SK-N-SH (cell line): Measurements from ENCODE around the gene HEPACAM. TPM values are rescaled to one million over a fixed set of nuclear protein-coding genes. Genes with fewer than 3 reads are reported as not detected.
A peak's percentile ranks its signal among the peaks of the same experiment; 100 is the strongest.

Experiments used
- CTCF ChIA-PET: fragments of 300-600, 350-600 bp; formaldehyde crosslinking; extraction: SDS; loops from one replicate; lab custom pipeline; 2021; lab: Yijun Ruan, JAX
- POLR2A ChIA-PET: fragments of 350-600 bp; sonication (Branson Sonifier 250); formaldehyde crosslinking; extraction: SDS; loops from one replicate; lab custom pipeline; 2020; ENCODE audit warnings: antibody characterized with exemption, inconsistent platforms; lab: Yijun Ruan, JAX
- DNase-seq: peaks from one replicate; pipeline ENCODE4 v3.0.0; 2012
- H2AFZ ChIP-seq: fragments of 200-600 bp; sonication (generic); 2 replicates; pipeline ENCODE4 v1.8.1; 2016; ENCODE audit warnings: antibody characterized with exemption, mild to moderate bottlenecking, low read depth
- H3F3A ChIP-seq: fragments of 200-600 bp; sonication (generic); replicated peaks from 2 replicates; pipeline ENCODE3; 2016; ENCODE audit warnings: antibody characterized with exemption, mild to moderate bottlenecking; ENCODE audit not compliant: insufficient read depth
- H3K27ac ChIP-seq, 2 experiments: fragments of 200-500 bp in 1 of 2; fragments of 200-600 bp in 1 of 2; sonication (Bioruptor generic) in 1 of 2; sonication (generic), shearing (Covaris generic) in 1 of 2; 2 replicates each; pipeline versions ENCODE4 v1.5.1 to v1.6.1; 2014 to 2016; ENCODE audit warnings: low read depth in 2 of 2, inconsistent platforms in 1 of 2, low read length in 1 of 2, mild to moderate bottlenecking in 1 of 2, mixed read lengths in 1 of 2
- H3K27me3 ChIP-seq: fragments of 200-600 bp; sonication (generic), shearing (Covaris generic); 2 replicates; pipeline ENCODE4 v1.6.1; 2016; ENCODE audit warnings: mixed run types; ENCODE audit not compliant: insufficient read depth
- H3K36me3 ChIP-seq, 2 experiments: fragments of 200-500 bp in 1 of 2; fragments of 200-600 bp in 1 of 2; sonication (Bioruptor generic) in 1 of 2; sonication (generic) in 1 of 2; replicated peaks in 1 of 2; 2 replicates each; pipeline versions ENCODE3 to v1.5.1; 2014 to 2016; ENCODE audit warnings: low read length in 1 of 2, mild to moderate bottlenecking in 1 of 2; ENCODE audit not compliant: insufficient read depth in 2 of 2, control insufficient read depth in 1 of 2
- H3K4me1 ChIP-seq, 2 experiments: fragments of 200-500 bp in 1 of 2; fragments of 200-600 bp in 1 of 2; sonication (Bioruptor generic) in 1 of 2; sonication (generic), shearing (Covaris generic) in 1 of 2; 2 replicates each; pipeline versions ENCODE4 v1.5.1 to v1.6.1; 2014 to 2016; ENCODE audit warnings: low read depth in 1 of 2, low read length in 1 of 2, mixed run types in 1 of 2; ENCODE audit not compliant: insufficient read depth in 2 of 2, control insufficient read depth in 1 of 2
- H3K4me2 ChIP-seq: fragments of 200-600 bp; sonication (generic), shearing (Covaris generic); 2 replicates; pipeline ENCODE4 v1.6.1; 2017; ENCODE audit warnings: mixed run types
- H3K4me3 ChIP-seq, 2 experiments: fragments of 200-500 bp in 1 of 2; fragments of 200-600 bp in 1 of 2; sonication (Bioruptor generic) in 1 of 2; sonication (generic), shearing (Covaris generic) in 1 of 2; 2 replicates each; pipeline versions ENCODE4 v1.5.1 to v1.8.1; 2014 to 2016; ENCODE audit warnings: low read depth in 2 of 2, inconsistent platforms in 1 of 2, low read length in 1 of 2, mild to moderate bottlenecking in 1 of 2, mixed read lengths in 1 of 2, moderate library complexity in 1 of 2
- H3K79me2 ChIP-seq: fragments of 200-600 bp; sonication (generic); 2 replicates; pipeline ENCODE4 v1.8.1; 2017; ENCODE audit warnings: mild to moderate bottlenecking; ENCODE audit not compliant: insufficient read depth
- H3K9ac ChIP-seq: fragments of 200-600 bp; sonication (generic); 2 replicates; pipeline ENCODE4 v1.6.1; 2017; ENCODE audit warnings: mixed run types
- H3K9me2 ChIP-seq: fragments of 200-600 bp; sonication (generic); 2 replicates; pipeline ENCODE4 v1.6.1; 2017; ENCODE audit warnings: mixed run types
- H3K9me3 ChIP-seq: fragments of 200-600 bp; sonication (generic); 2 replicates; pipeline ENCODE4 v1.6.1; 2017; ENCODE audit warnings: mixed run types, mild to moderate bottlenecking, moderate library complexity
- H4K20me1 ChIP-seq: fragments of 200-600 bp; sonication (generic); 2 replicates; pipeline ENCODE4 v1.6.1; 2017; ENCODE audit warnings: mild to moderate bottlenecking, mixed run types; ENCODE audit not compliant: insufficient read depth
- ELF1 ChIP-seq: IDR thresholded peaks from 2 replicates; pipeline ENCODE4 v1.4.0; 2012
- EP300 ChIP-seq, 2 experiments: IDR thresholded peaks; 2 replicates each; pipeline versions ENCODE4 v1.4.0 to v1.6.1; 2012; ENCODE audit warnings: borderline replicate concordance in 1 of 2, low read depth in 1 of 2, low read length in 1 of 2
- EZH2phosphoT487 ChIP-seq: fragments of 200-600 bp; sonication (generic); IDR thresholded peaks from 2 replicates; pipeline ENCODE4 v1.6.1; 2017; ENCODE audit warnings: low read depth, mixed run types, mild to moderate bottlenecking, antibody characterized with exemption, moderate library complexity, borderline replicate concordance
- FOXJ3 ChIP-seq: sonication (generic); formaldehyde crosslinking; IDR thresholded peaks from 2 replicates; pipeline ENCODE4 v1.5.1; 2020; ENCODE audit warnings: mild to moderate bottlenecking, missing genetic modification reagents
- FOXM1 ChIP-seq: IDR thresholded peaks from 2 replicates; pipeline ENCODE4 v1.4.0; 2012; ENCODE audit warnings: low read depth, mild to moderate bottlenecking
- GABPA ChIP-seq: IDR thresholded peaks from 2 replicates; pipeline ENCODE4 v1.4.0; 2012; ENCODE audit warnings: low read depth, mild to moderate bottlenecking
- IRF3 ChIP-seq: fragments of 150-350 bp; IDR thresholded peaks from 2 replicates; pipeline ENCODE4 v1.6.1; 2016; ENCODE audit warnings: mild to moderate bottlenecking, low read depth, low read length
- JUND ChIP-seq: IDR thresholded peaks from 2 replicates; pipeline ENCODE4 v1.4.0; 2012
- MEF2A ChIP-seq: IDR thresholded peaks from 2 replicates; pipeline ENCODE4 v1.4.0; 2012; ENCODE audit warnings: low read depth, borderline replicate concordance
- MXI1 ChIP-seq: IDR thresholded peaks from 2 replicates; pipeline ENCODE4 v1.6.1; 2012; ENCODE audit warnings: mild to moderate bottlenecking, low read depth, low read length, improper control_type of control experiment
- RAD21 ChIP-seq: IDR thresholded peaks from 2 replicates; pipeline ENCODE4 v1.6.1; 2012; ENCODE audit warnings: mild to moderate bottlenecking, low read length
- RCOR1 ChIP-seq: fragments of 150-350 bp; IDR thresholded peaks from 2 replicates; pipeline ENCODE4 v1.6.1; 2017; ENCODE audit warnings: antibody characterized with exemption, low read length
- RFX5 ChIP-seq: IDR thresholded peaks from 2 replicates; pipeline ENCODE4 v1.6.1; 2012; ENCODE audit warnings: mild to moderate bottlenecking, improper control_type of control experiment, low read length
- RXRA ChIP-seq: IDR thresholded peaks from 2 replicates; pipeline ENCODE4 v1.4.0; 2012; ENCODE audit warnings: low read depth, mild to moderate bottlenecking, borderline replicate concordance
- SIN3A ChIP-seq: IDR thresholded peaks from 2 replicates; pipeline ENCODE4 v1.6.1; 2012; ENCODE audit warnings: low read depth, mild to moderate bottlenecking, low read length, moderate library complexity, borderline replicate concordance
- TAF1 ChIP-seq: IDR thresholded peaks from 2 replicates; pipeline ENCODE4 v1.6.1; 2012; ENCODE audit warnings: low read depth, mild to moderate bottlenecking, low read length, moderate library complexity, borderline replicate concordance
- TEAD4 ChIP-seq: IDR thresholded peaks from 2 replicates; pipeline ENCODE4 v1.4.0; 2012; ENCODE audit warnings: mild to moderate bottlenecking, borderline replicate concordance; ENCODE audit not compliant: insufficient read depth
- USF1 ChIP-seq: IDR thresholded peaks from 2 replicates; pipeline ENCODE4 v1.4.0; 2012; ENCODE audit warnings: low read depth, borderline replicate concordance
- WGBS: methylation state at CpG from one replicate; pipeline ENCODE4 v1.1.6; 2017; ENCODE audit warnings: low lambda C conversion rate; 5-methylcytosine and 5-hydroxymethylcytosine counted together
- polyA plus RNA-seq, 3 experiments: library from polyadenylated mRNA; depleted of rRNA; stranded (reverse); fragments of >200 nt; gene quantifications; 2 replicates each; pipeline ENCODE4 v1.2.3, GENCODE V29; 2012

The HEPACAM gene
- polyA plus RNA-seq, 1 of the 3 experiments (the other 2 are of a cell fraction) = not detected

GRCh38 chr11:124892146-124892545 is 43.7 kb downstream of the HEPACAM start:
- Histone ChIP-seq H4K20me1 (no peaks in the 10 kb centered on the region), H3K4me2 (no peak overlapping the region), H3K9ac (no peak overlapping the region), H3K27me3 (no peaks in the 10 kb centered on the region), H3K4me1 (peaks cover 0 to 4% of the 10 kb centered on the region in 2 experiments; a peak in 1 of 4 replicates), H2AFZ (no peak overlapping the region), H3K27ac (no peak overlapping the region), H3K36me3 (no peaks in the 10 kb centered on the region), H3K9me2 (no peaks in the 10 kb centered on the region), H3F3A (no peaks in the 10 kb centered on the region), H3K79me2 (no peaks in the 10 kb centered on the region), H3K9me3 (no peaks in the 10 kb centered on the region), H3K4me3 (no peak overlapping the region)
- ChIA-PET POLR2A (no interaction called here), CTCF (interaction anchor here (0.7 to 1.5 kb wide), 3 partner anchors 10 to 54 kb away, joined by 3 to 4 read pairs (median 3); no protein-coding TSS in a partner anchor)
- peak; percentile 4 for DNase-seq
- WGBS = 96% methylated on average over 2 of the region's 2 CpGs
- no peak for TF ChIP-seq MEF2A
- TF ChIP-seq MXI1 = no peak
- TF ChIP-seq USF1 = no peak
- TF ChIP-seq FOXJ3 (CRISPR knock-in tag) = no peak
- no peak for TF ChIP-seq JUND
- no peak for TF ChIP-seq GABPA
- TF ChIP-seq EZH2phosphoT487 = no peak
- no peak for TF ChIP-seq RAD21

- 96% methylated on average over 4 of the region's 12 CpGs for WGBS
- Histone ChIP-seq H3K4me2 (no peak overlapping the region), H3K9me2 (no peaks in the 10 kb centered on the region), H3K36me3 (no peaks in the 10 kb centered on the region), H3K79me2 (no peaks in the 10 kb centered on the region), H4K20me1 (no peaks in the 10 kb centered on the region), H3K27me3 (no peaks in the 10 kb centered on the region), H3K27ac (no peak overlapping the region), H3F3A (no peaks in the 10 kb centered on the region), H3K4me1 (no peaks in the 10 kb centered on the region), H3K9ac (no peak overlapping the region), H3K9me3 (no peaks in the 10 kb centered on the region), H3K4me3 (no peak overlapping the region), H2AFZ (no peak overlapping the region)
- DNase-seq = peak; percentile 41
- POLR2A ChIA-PET = interaction anchor here (1.1 kb wide), 1 partner anchor 29 kb away, joined by 3 read pairs; no protein-coding TSS in a partner anchor
- CTCF ChIA-PET = interaction anchor here (0.7 to 1.9 kb wide), 4 partner anchors 9 to 53 kb away, joined by 3 to 11 read pairs (median 4); no protein-coding TSS in a partner anchor
- TF ChIP-seq FOXM1 = no peak
Measured at GRCh38 chr11:124891373-124891861, 44.4 kb downstream of the HEPACAM start.

- Histone ChIP-seq H4K20me1 (no peaks in the 10 kb centered on the region), H3K4me1 (no peaks in the 10 kb centered on the region), H3K9me2 (no peaks in the 10 kb centered on the region), H3K27me3 (no peaks in the 10 kb centered on the region), H3K79me2 (no peaks in the 10 kb centered on the region), H3K27ac (no peak overlapping the region), H3K36me3 (no peaks in the 10 kb centered on the region), H3K9me3 (no peaks in the 10 kb centered on the region), H3K4me3 (no peak overlapping the region), H2AFZ (no peak overlapping the region), H3K9ac (no peak overlapping the region), H3K4me2 (no peak overlapping the region), H3F3A (no peaks in the 10 kb centered on the region)
- POLR2A ChIA-PET = interaction anchor here (1.1 kb wide), 1 partner anchor 30 kb away, joined by 3 read pairs; no protein-coding TSS in a partner anchor
- CTCF ChIA-PET = interaction anchor here (1.1 to 4.1 kb wide), 5 partner anchors 15 to 538 kb away, joined by 3 to 23 read pairs (median 4); no protein-coding TSS in a partner anchor
- DNase-seq = peak; percentile 6
- WGBS = 66% methylated on average over 9 of the region's 9 CpGs
- TF ChIP-seq FOXM1 = no peak
- no peak for TF ChIP-seq MXI1
- no peak for TF ChIP-seq IRF3
- no peak for TF ChIP-seq TEAD4
- TF ChIP-seq SIN3A = no peak
- no peak for TF ChIP-seq EP300 (IDR thresholded peaks at IDR 0.05; ENCODE audit: borderline replicate concordance in 1 of 2, low read depth in 1 of 2, low read length in 1 of 2)
- TF ChIP-seq TAF1 = no peak
- TF ChIP-seq ELF1 = no peak
- TF ChIP-seq USF1 = no peak
- TF ChIP-seq RCOR1 = no peak
- no peak for TF ChIP-seq RFX5
- no peak for TF ChIP-seq RAD21
- TF ChIP-seq JUND = no peak
- no peak for TF ChIP-seq RXRA
- TF ChIP-seq EZH2phosphoT487 = no peak
Measured at GRCh38 chr11:124890683-124891372, 45.0 kb downstream of the HEPACAM start.
